HEK293 (cell line): Measurements from ENCODE around the gene XIAP.

Experiments
- CTCF ChIA-PET: fragments of 350-600 bp; formaldehyde crosslinking; extraction: SDS; loops from one replicate; lab custom pipeline; 2021; ENCODE audit warnings: antibody characterized with exemption; lab: Yijun Ruan, JAX
- POLR2A ChIA-PET: fragments of 300-600 bp; formaldehyde crosslinking; extraction: SDS; loops from one replicate; lab custom pipeline; 2020; ENCODE audit warnings: antibody characterized with exemption, inconsistent platforms; lab: Yijun Ruan, JAX
- H3K27ac ChIP-seq: fragments of 200-500 bp; sonication (Bioruptor generic); 2 replicates; pipeline ENCODE4 v1.5.1; 2014; ENCODE audit warnings: low read depth, low read length, control low read depth, inconsistent platforms; ENCODE audit errors: extremely low read depth
- H3K36me3 ChIP-seq, 2 experiments: fragments of 200-500 bp in 1 of 2; sonication (Bioruptor generic) in 1 of 2; 1 replicate in 1 of 2; 2 replicates in 1 of 2; pipeline ENCODE4 v1.5.1; 2014 to 2017; ENCODE audit warnings: inconsistent platforms in 2 of 2, low read length in 2 of 2; ENCODE audit not compliant: control insufficient read depth in 2 of 2, insufficient read depth in 1 of 2
- H3K4me1 ChIP-seq: fragments of 200-500 bp; sonication (Bioruptor generic); 2 replicates; pipeline ENCODE4 v1.5.1; 2014; ENCODE audit warnings: mild to moderate bottlenecking, low read length, inconsistent platforms; ENCODE audit not compliant: control insufficient read depth, insufficient read depth
- H3K4me3 ChIP-seq: 2 replicates; pipeline ENCODE4 v1.5.1; 2011; ENCODE audit warnings: low read depth, mild to moderate bottlenecking, control low read depth, low read length, moderate library complexity
- H3K9me3 ChIP-seq: fragments of 200-500 bp; sonication (Bioruptor generic); 2 replicates; pipeline ENCODE4 v1.5.1; 2014; ENCODE audit warnings: low read depth, low read length, inconsistent platforms; ENCODE audit not compliant: control insufficient read depth, insufficient read depth
- GLI2 ChIP-seq: fragments of 450-650 bp; formaldehyde crosslinking; IDR thresholded peaks from 2 replicates; pipeline ENCODE4; 2017; ENCODE audit warnings: missing biosample characterization, missing genetic modification characterization, low read depth, borderline replicate concordance
- KLF1 ChIP-seq: fragments of 450-650 bp; formaldehyde crosslinking; IDR thresholded peaks from 2 replicates; pipeline ENCODE4 v1.5.1; 2016; ENCODE audit warnings: missing biosample characterization, missing genetic modification characterization
- KLF7 ChIP-seq: fragments of 450-650 bp; formaldehyde crosslinking; IDR thresholded peaks from 2 replicates; pipeline ENCODE4 v1.5.1; 2016; ENCODE audit warnings: missing biosample characterization, missing genetic modification characterization, borderline replicate concordance
- KLF9 ChIP-seq: fragments of 450-650 bp; formaldehyde crosslinking; IDR thresholded peaks from 2 replicates; pipeline ENCODE4 v1.5.1; 2016; ENCODE audit warnings: missing biosample characterization, missing genetic modification characterization, low read depth
- PATZ1 ChIP-seq: fragments of 450-650 bp; formaldehyde crosslinking; IDR thresholded peaks from 2 replicates; pipeline ENCODE4 v1.5.1; 2016; ENCODE audit warnings: missing biosample characterization, missing genetic modification characterization
- PRDM6 ChIP-seq: fragments of 450-650 bp; formaldehyde crosslinking; IDR thresholded peaks from 2 replicates; pipeline ENCODE4 v1.5.1; 2017; ENCODE audit warnings: missing biosample characterization, missing genetic modification characterization
- SCRT1 ChIP-seq: fragments of 450-650 bp; formaldehyde crosslinking; IDR thresholded peaks from 2 replicates; pipeline ENCODE4 v1.5.1; 2016; ENCODE audit warnings: missing biosample characterization, missing genetic modification characterization, borderline replicate concordance
- SP2 ChIP-seq: fragments of 450-650 bp; formaldehyde crosslinking; IDR thresholded peaks from 2 replicates; pipeline ENCODE4 v1.5.1; 2016; ENCODE audit warnings: missing biosample characterization, missing genetic modification characterization
- WT1 ChIP-seq: fragments of 450-650 bp; formaldehyde crosslinking; IDR thresholded peaks from 2 replicates; pipeline ENCODE4 v1.5.1; 2016; ENCODE audit warnings: missing biosample characterization, missing genetic modification characterization
- ZBTB21 ChIP-seq: fragments of 450-650 bp; formaldehyde crosslinking; IDR thresholded peaks from 2 replicates; pipeline ENCODE4 v1.5.1; 2017; ENCODE audit warnings: missing biosample characterization, missing genetic modification characterization
- ZBTB49 ChIP-seq: fragments of 450-650 bp; formaldehyde crosslinking; IDR thresholded peaks from 2 replicates; pipeline ENCODE4 v1.5.1; 2016; ENCODE audit warnings: missing biosample characterization, missing genetic modification characterization, low read depth
- ZBTB8A ChIP-seq: fragments of 450-650 bp; formaldehyde crosslinking; IDR thresholded peaks from 2 replicates; pipeline ENCODE4 v1.5.1; 2016; ENCODE audit warnings: missing biosample characterization, missing genetic modification characterization
- ZEB2 ChIP-seq: fragments of 450-650 bp; formaldehyde crosslinking; IDR thresholded peaks from 2 replicates; pipeline ENCODE4 v1.5.1; 2016; ENCODE audit warnings: missing biosample characterization, missing genetic modification characterization
- ZFP37 ChIP-seq: fragments of 450-650 bp; formaldehyde crosslinking; IDR thresholded peaks from 2 replicates; pipeline ENCODE4 v1.5.1; 2016; ENCODE audit warnings: missing biosample characterization, missing genetic modification characterization
- ZNF169 ChIP-seq: fragments of 450-650 bp; formaldehyde crosslinking; IDR thresholded peaks from 2 replicates; pipeline ENCODE4 v1.5.1; 2016; ENCODE audit warnings: missing biosample characterization, missing genetic modification characterization
- ZNF18 ChIP-seq: fragments of 450-650 bp; formaldehyde crosslinking; IDR thresholded peaks from 2 replicates; pipeline ENCODE4 v1.5.1; 2016; ENCODE audit warnings: missing biosample characterization, missing genetic modification characterization
- ZNF239 ChIP-seq: fragments of 450-650 bp; formaldehyde crosslinking; IDR thresholded peaks from 2 replicates; pipeline ENCODE4 v1.5.1; 2016; ENCODE audit warnings: missing biosample characterization, missing genetic modification characterization
- ZNF488 ChIP-seq: fragments of 450-650 bp; formaldehyde crosslinking; IDR thresholded peaks from 2 replicates; pipeline ENCODE4 v1.5.1; 2016; ENCODE audit warnings: missing biosample characterization, missing genetic modification characterization
- ZNF560 ChIP-seq: fragments of 450-650 bp; formaldehyde crosslinking; IDR thresholded peaks from 2 replicates; pipeline ENCODE4 v1.5.1; 2017; ENCODE audit warnings: missing biosample characterization, missing genetic modification characterization, borderline replicate concordance
- ZNF561 ChIP-seq: fragments of 450-650 bp; IDR thresholded peaks from 2 replicates; pipeline ENCODE4 v1.5.1; 2018; ENCODE audit warnings: missing biosample characterization, missing genetic modification characterization, borderline replicate concordance
- ZNF585B ChIP-seq: fragments of 450-650 bp; formaldehyde crosslinking; IDR thresholded peaks from 2 replicates; pipeline ENCODE4 v1.5.1; 2016; ENCODE audit warnings: missing biosample characterization, missing genetic modification characterization
- ZNF600 ChIP-seq: fragments of 450-650 bp; formaldehyde crosslinking; IDR thresholded peaks from 2 replicates; pipeline ENCODE4 v1.5.1; 2016; ENCODE audit warnings: missing biosample characterization, missing genetic modification characterization
- ZNF610 ChIP-seq: fragments of 450-650 bp; formaldehyde crosslinking; IDR thresholded peaks from 2 replicates; pipeline ENCODE4 v1.5.1; 2016; ENCODE audit warnings: missing biosample characterization, missing genetic modification characterization, borderline replicate concordance
- ZNF629 ChIP-seq: fragments of 450-650 bp; formaldehyde crosslinking; IDR thresholded peaks from 2 replicates; pipeline ENCODE4 v1.5.1; 2017; ENCODE audit warnings: missing biosample characterization, missing genetic modification characterization
- ZNF654 ChIP-seq: fragments of 450-650 bp; formaldehyde crosslinking; IDR thresholded peaks from 2 replicates; pipeline ENCODE4 v1.5.1; 2016; ENCODE audit warnings: low read depth, missing biosample characterization, missing genetic modification characterization
- ZNF658 ChIP-seq: fragments of 450-650 bp; formaldehyde crosslinking; IDR thresholded peaks from 2 replicates; pipeline ENCODE4; 2016; ENCODE audit warnings: missing biosample characterization, missing genetic modification characterization
- ZNF747 ChIP-seq: fragments of 450-650 bp; formaldehyde crosslinking; IDR thresholded peaks from 2 replicates; pipeline ENCODE4 v1.5.1; 2016; ENCODE audit warnings: missing biosample characterization, missing genetic modification characterization
- ZNF785 ChIP-seq: fragments of 450-650 bp; formaldehyde crosslinking; IDR thresholded peaks from 2 replicates; pipeline ENCODE4 v1.5.1; 2016; ENCODE audit warnings: missing biosample characterization, missing genetic modification characterization
- ZSCAN30 ChIP-seq: fragments of 450-650 bp; IDR thresholded peaks from 2 replicates; pipeline ENCODE4 v1.5.1; 2018; ENCODE audit warnings: missing biosample characterization, mild to moderate bottlenecking, missing genetic modification characterization, moderate library complexity

The XIAP gene

GRCh38 chrX:123859846-123860838, at the start of gene XIAP:
TSS of gene XIAP (plus strand) at chrX:123860053. CDS start at chrX:123885663, 25,610 bp downstream.
- Histone ChIP-seq H3K4me3 (peak within 1 kb of the TSS; percentile 68), H3K36me3 (no peaks in the 10 kb centered on the region; a peak in 1 of 3 replicates), H3K9me3 (no peaks in the 10 kb centered on the region), H3K27ac (peak within 1 kb of the TSS; percentile 98), H3K4me1 (no peaks in the 10 kb centered on the region)
- CTCF ChIA-PET = interaction anchor here (0.6 to 0.7 kb wide), 3 partner anchors 24 to 424 kb away, joined by 3 to 6 read pairs (median 3); no protein-coding TSS in a partner anchor
- POLR2A ChIA-PET = interaction anchor here (0.5 to 1.0 kb wide), 7 partner anchors 27 to 918 kb away, joined by 3 to 4 read pairs (median 3); partner anchors contain the start of gene STAG2
- no peak for TF ChIP-seq ZNF610
- TF ChIP-seq ZBTB8A (tag by site-specific recombination) = peak; percentile 69
- no peak; the same call in none of the 2 replicates for TF ChIP-seq ZSCAN30
- peak; percentile 95 for TF ChIP-seq PATZ1
- no peak for TF ChIP-seq ZNF785 (tag by site-specific recombination)
- TF ChIP-seq ZNF561 (tag by site-specific recombination) = peak; percentile 14; the same call in 1 of the 2 replicates
- TF ChIP-seq ZNF654 (tag by site-specific recombination) = no peak
- TF ChIP-seq KLF9 = peak; percentile 75
- TF ChIP-seq PRDM6 = peak; percentile 53; the same call in 1 of the 2 replicates
- no peak; the same call in none of the 2 replicates for TF ChIP-seq KLF1 (tag by site-specific recombination)
- TF ChIP-seq KLF7 = no peak
- peak; percentile 91 for TF ChIP-seq ZNF600 (tag by site-specific recombination)
- TF ChIP-seq ZEB2 (tag by site-specific recombination) = peak; percentile 95
- TF ChIP-seq ZNF629 (tag by site-specific recombination) = peak; percentile 57
- TF ChIP-seq ZBTB21 (tag by site-specific recombination) = no peak
- peak; percentile 52; the same call in 1 of the 2 replicates for TF ChIP-seq ZFP37 (tag by site-specific recombination)
- TF ChIP-seq ZNF747 (tag by site-specific recombination) = no peak
- no peak for TF ChIP-seq ZNF239 (tag by site-specific recombination)
- no peak for TF ChIP-seq ZNF658 (tag by site-specific recombination)
- no peak for TF ChIP-seq ZNF169 (tag by site-specific recombination)
- TF ChIP-seq SCRT1 (tag by site-specific recombination) = peak; percentile 86
- no peak for TF ChIP-seq ZNF560
- no peak for TF ChIP-seq ZNF585B (tag by site-specific recombination)
- no peak for TF ChIP-seq GLI2 (tag by site-specific recombination)
- no peak for TF ChIP-seq ZNF488 (tag by site-specific recombination)
- TF ChIP-seq ZNF18 = no peak
- peak; percentile 57; the same call in 1 of the 2 replicates for TF ChIP-seq WT1
- TF ChIP-seq SP2 (tag by site-specific recombination) = peak; percentile 86
- no peak for TF ChIP-seq ZBTB49
